Liver (tissue), 9 donors: Measurements from ENCODE around the gene MON2. TPM values are rescaled to one million over a fixed set of nuclear protein-coding genes. Genes with fewer than 3 reads are reported as not detected.

ENCODE experiments used
- DNase-seq: peaks from one replicate; pipeline ENCODE4 v3.0.0-alpha.2; 2017; ENCODE audit warnings: low spot score
- H3K27ac ChIP-seq, 2 donors: one replicate each; pipeline ENCODE4 v1.7.0; 2013; ENCODE audit warnings: inconsistent platforms in 2 of 2, low read length in 2 of 2, control low read depth in 1 of 2, low read depth in 1 of 2, mild to moderate bottlenecking in 1 of 2
- H3K27me3 ChIP-seq, 4 donors: one replicate each; pipeline versions ENCODE4 v1.6.1 to v1.7.0; 2013; ENCODE audit warnings: low read length in 3 of 4, inconsistent platforms in 1 of 4, mild to moderate bottlenecking in 1 of 4, moderate library complexity in 1 of 4; ENCODE audit not compliant: control insufficient read depth in 4 of 4, insufficient read depth in 4 of 4
- H3K36me3 ChIP-seq, 4 donors: one replicate each; pipeline versions ENCODE4 v1.6.1 to v1.7.0; 2013; ENCODE audit warnings: low read length in 3 of 4, mild to moderate bottlenecking in 3 of 4, low read depth in 1 of 4, moderate library complexity in 1 of 4; ENCODE audit not compliant: control insufficient read depth in 4 of 4, insufficient read depth in 3 of 4
- H3K4me1 ChIP-seq, 4 donors: one replicate each; pipeline versions ENCODE4 v1.6.1 to v1.7.0; 2013; ENCODE audit warnings: low read length in 3 of 4, mild to moderate bottlenecking in 3 of 4, moderate library complexity in 1 of 4; ENCODE audit not compliant: control insufficient read depth in 4 of 4, insufficient read depth in 4 of 4
- H3K4me3 ChIP-seq, 3 donors: one replicate each; pipeline versions ENCODE4 v1.6.1 to v1.7.0; 2013; ENCODE audit warnings: low read length in 3 of 3, control low read depth in 1 of 3, low read depth in 1 of 3, mild to moderate bottlenecking in 1 of 3
- H3K9ac ChIP-seq, 2 donors: one replicate each; pipeline ENCODE4 v1.7.0; 2013; ENCODE audit warnings: low read length in 2 of 2, mild to moderate bottlenecking in 2 of 2, moderate library complexity in 2 of 2, control low read depth in 1 of 2, low read depth in 1 of 2
- H3K9me3 ChIP-seq, 4 donors: one replicate each; pipeline versions ENCODE4 v1.6.1 to v1.7.0; 2013; ENCODE audit warnings: low read length in 3 of 4; ENCODE audit not compliant: control insufficient read depth in 4 of 4
- EGR1 ChIP-seq, 2 donors: IDR thresholded peaks; 2 replicates each; pipeline ENCODE4 v1.6.1; 2016 to 2018; ENCODE audit warnings: antibody characterized with exemption in 2 of 2, low read depth in 2 of 2
- FOXA1 ChIP-seq: IDR thresholded peaks from 2 replicates; pipeline ENCODE4 v1.6.1; 2016; ENCODE audit warnings: antibody characterized with exemption
- FOXA2 ChIP-seq: IDR thresholded peaks from 2 replicates; pipeline ENCODE4 v1.6.1; 2016; ENCODE audit warnings: antibody characterized with exemption
- GABPA ChIP-seq, 2 donors: IDR thresholded peaks in 1 of 2; conservative IDR thresholded peaks in 1 of 2; 2 replicates each; pipeline ENCODE4 v1.6.1; 2016; ENCODE audit warnings: antibody characterized with exemption in 2 of 2, mild to moderate bottlenecking in 1 of 2, moderate library complexity in 1 of 2
- HNF4A ChIP-seq, 2 donors: conservative IDR thresholded peaks; 2 replicates each; pipeline ENCODE4 v1.6.1; 2016; ENCODE audit warnings: antibody characterized with exemption in 2 of 2, mild to moderate bottlenecking in 2 of 2
- HNF4G ChIP-seq: IDR thresholded peaks from 2 replicates; pipeline ENCODE4 v1.6.1; 2016; ENCODE audit warnings: antibody characterized with exemption
- JUND ChIP-seq, 2 donors: IDR thresholded peaks; 2 replicates each; pipeline ENCODE4 v1.6.1; 2016; ENCODE audit warnings: antibody characterized with exemption in 2 of 2
- MAX ChIP-seq: IDR thresholded peaks from 2 replicates; pipeline ENCODE4 v1.6.1; 2016; ENCODE audit warnings: antibody characterized with exemption
- NR2F2 ChIP-seq: IDR thresholded peaks from 2 replicates; pipeline ENCODE4 v1.6.1; 2016; ENCODE audit warnings: antibody characterized with exemption
- RAD21 ChIP-seq, 2 donors: IDR thresholded peaks; 2 replicates each; pipeline ENCODE4 v1.6.1; 2016; ENCODE audit warnings: antibody characterized with exemption in 2 of 2, mild to moderate bottlenecking in 2 of 2
- SP1 ChIP-seq: IDR thresholded peaks from 2 replicates; pipeline ENCODE4 v1.6.1; 2018; ENCODE audit warnings: antibody characterized with exemption, mild to moderate bottlenecking
- TAF1 ChIP-seq: conservative IDR thresholded peaks from 2 replicates; pipeline ENCODE4 v1.6.1; 2016; ENCODE audit warnings: antibody characterized with exemption, mild to moderate bottlenecking
- YY1 ChIP-seq: IDR thresholded peaks from 2 replicates; pipeline ENCODE4 v1.6.1; 2016; ENCODE audit warnings: antibody characterized with exemption, mild to moderate bottlenecking
- ZBTB33 ChIP-seq: IDR thresholded peaks from 2 replicates; pipeline ENCODE4 v1.6.1; 2016; ENCODE audit warnings: antibody characterized with exemption
- WGBS: extraction: QIAGEN DNeasy Blood & Tissue Kit; methylation state at CpG from one replicate; pipeline ENCODE4 v1.1.7; 2013; 5-methylcytosine and 5-hydroxymethylcytosine counted together
- polyA plus RNA-seq, 2 donors: library from polyadenylated mRNA; stranded (reverse) in 1 of 2; unstranded in 1 of 2; fragments of 200-250 nt in 1 of 2; fragments of >200 nt in 1 of 2; fragmentation: Nextera tagmentation in 1 of 2; extraction: Ambion mirVana in 1 of 2; gene quantifications; one replicate each; pipeline versions ENCODE4 v1.2.1 to v1.2.3, GENCODE V29; 2013 to 2015
- total RNA-seq, 2 donors: library from RNA; depleted of rRNA; stranded (reverse); fragments of >200 nt; gene quantifications; one replicate each; pipeline ENCODE4 v1.2.3, GENCODE V29; 2014
- TF ChIP-seq, protein P1 (sequence below): IDR thresholded peaks from 2 replicates; pipeline ENCODE4 v1.6.1; 2016; ENCODE audit warnings: antibody characterized with exemption
- TF ChIP-seq, protein P2 (sequence below): fragments of 150-350 bp; IDR thresholded peaks from 2 replicates; pipeline ENCODE4 v1.5.1; 2017; ENCODE audit warnings: improper control_type of control experiment, low read depth, low read length; ENCODE audit not compliant: missing input control
- donor health status: healthy.
- donor health status: healthy.
- donor health status: healthy.
- donor health status: healthy.
- donor health status: healthy.

MON2 gene
- total and polyA plus RNA-seq, 4 donors = 7.5 to 69.9 (median 25.8) TPM

- no peak for TF ChIP-seq FOXA2
- TF ChIP-seq RAD21 (IDR thresholded peaks at IDR 0.05) = no peak
- TF ChIP-seq FOXA1 = no peak
- TF ChIP-seq SP1 = no peak
- TF ChIP-seq NR2F2 = no peak
- TF ChIP-seq, protein P1, sequence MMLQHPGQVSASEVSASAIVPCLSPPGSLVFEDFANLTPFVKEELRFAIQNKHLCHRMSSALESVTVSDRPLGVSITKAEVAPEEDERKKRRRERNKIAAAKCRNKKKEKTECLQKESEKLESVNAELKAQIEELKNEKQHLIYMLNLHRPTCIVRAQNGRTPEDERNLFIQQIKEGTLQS = no peak
- TF ChIP-seq JUND (IDR thresholded peaks at IDR 0.05) = no peak
- TF ChIP-seq ZBTB33 = no peak
Measured at GRCh38 chr12:62599854-62600437, 133.3 kb downstream of the MON2 start (continued).

- no peak for DNase-seq
- Histone ChIP-seq H3K9ac (peak overlapping the region; percentile 91 to 93), H3K9me3 (no peaks in the 10 kb centered on the region), H3K27me3 (no peaks in the 10 kb centered on the region), H3K4me1 (peaks cover 0 to 12% (median 6%) of the 10 kb centered on the region in 4 donors), H3K27ac (peak overlapping the region; percentile 100), H3K4me3 (peak overlapping the region in 2 of 3 donors; percentile 71 to 90), H3K36me3 (no peaks in the 10 kb centered on the region)
- TF ChIP-seq, protein P2, sequence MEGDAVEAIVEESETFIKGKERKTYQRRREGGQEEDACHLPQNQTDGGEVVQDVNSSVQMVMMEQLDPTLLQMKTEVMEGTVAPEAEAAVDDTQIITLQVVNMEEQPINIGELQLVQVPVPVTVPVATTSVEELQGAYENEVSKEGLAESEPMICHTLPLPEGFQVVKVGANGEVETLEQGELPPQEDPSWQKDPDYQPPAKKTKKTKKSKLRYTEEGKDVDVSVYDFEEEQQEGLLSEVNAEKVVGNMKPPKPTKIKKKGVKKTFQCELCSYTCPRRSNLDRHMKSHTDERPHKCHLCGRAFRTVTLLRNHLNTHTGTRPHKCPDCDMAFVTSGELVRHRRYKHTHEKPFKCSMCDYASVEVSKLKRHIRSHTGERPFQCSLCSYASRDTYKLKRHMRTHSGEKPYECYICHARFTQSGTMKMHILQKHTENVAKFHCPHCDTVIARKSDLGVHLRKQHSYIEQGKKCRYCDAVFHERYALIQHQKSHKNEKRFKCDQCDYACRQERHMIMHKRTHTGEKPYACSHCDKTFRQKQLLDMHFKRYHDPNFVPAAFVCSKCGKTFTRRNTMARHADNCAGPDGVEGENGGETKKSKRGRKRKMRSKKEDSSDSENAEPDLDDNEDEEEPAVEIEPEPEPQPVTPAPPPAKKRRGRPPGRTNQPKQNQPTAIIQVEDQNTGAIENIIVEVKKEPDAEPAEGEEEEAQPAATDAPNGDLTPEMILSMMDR = no peak
- peak; percentile 26 to 52 for TF ChIP-seq HNF4A (conservative IDR thresholded peaks at IDR 0.05)
- 14% methylated on average over 2 of the region's 2 CpGs for WGBS
Measured at GRCh38 chr12:62601765-62602164, 135.1 kb downstream of the MON2 start.

DNA sequence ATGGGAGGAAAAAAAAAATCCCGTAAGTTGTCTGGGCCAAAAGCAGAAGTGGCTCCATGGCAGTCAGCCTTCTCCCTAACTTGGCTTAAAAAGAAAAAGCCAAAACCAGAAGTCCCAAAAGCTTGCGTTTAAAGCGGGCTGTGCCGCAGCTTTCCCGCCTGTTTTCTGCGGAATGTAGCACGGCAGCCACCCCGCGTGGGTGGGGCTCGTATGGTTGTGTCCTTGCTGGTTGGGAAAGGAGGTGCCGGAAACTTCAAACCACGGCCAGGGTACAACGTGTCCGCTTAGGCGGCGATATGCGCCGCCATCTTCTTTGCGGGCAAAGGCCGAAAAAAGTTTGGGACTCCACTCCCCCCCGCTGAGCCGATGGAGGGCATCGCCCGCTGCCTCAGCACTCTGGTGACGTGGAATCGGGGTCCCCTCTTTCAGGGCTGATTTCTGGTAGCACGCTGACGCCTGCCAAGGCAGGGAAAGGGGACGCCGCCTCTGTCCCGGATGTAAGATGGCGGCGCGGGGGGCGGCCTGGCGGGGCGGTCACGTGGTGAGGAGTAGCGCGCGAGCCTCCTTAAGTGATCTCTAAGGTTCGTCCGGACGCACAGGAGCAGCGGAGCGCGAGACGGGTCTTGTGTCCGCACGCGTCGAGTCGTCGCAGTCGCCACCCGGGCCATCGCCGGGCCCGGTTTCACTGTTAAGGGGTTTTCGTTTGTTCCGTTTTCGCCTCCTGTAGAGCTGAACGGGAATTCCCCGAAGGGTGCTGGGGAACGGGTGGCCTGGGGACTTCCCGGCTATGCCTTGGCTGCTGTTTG, 135.8 kb downstream of the MON2 start:
- no peaks in the 10 kb centered on the region for H3K27me3 ChIP-seq
- H3K36me3 ChIP-seq = no peaks in the 10 kb centered on the region
- under 1% methylated on average over 66 of the region's 66 CpGs for WGBS
- H3K27ac ChIP-seq = peak overlapping the region; percentile 100
- no peaks in the 10 kb centered on the region for H3K9me3 ChIP-seq
- H3K4me3 ChIP-seq = peak overlapping the region; percentile 71 to 96 (median 90)
- peak; percentile 86 for DNase-seq
- H3K9ac ChIP-seq = peak overlapping the region; percentile 91 to 93
- H3K4me1 ChIP-seq = peaks cover 0 to 12% (median 6%) of the 10 kb centered on the region in 4 donors
- TF ChIP-seq HNF4G (no peak), NR2F2 (no peak), YY1 (peak; percentile 99), GABPA (IDR thresholded peaks at IDR 0.05 in 1 of 2, conservative IDR thresholded peaks at IDR 0.05 in 1 of 2) (peak in 1 of 2 donors; percentile 35), HNF4A (conservative IDR thresholded peaks at IDR 0.05) (peak in 1 of 2 donors; percentile 49), TAF1 (peak; percentile 41), JUND (IDR thresholded peaks at IDR 0.05) (peak in 1 of 2 donors; percentile 23), FOXA2 (no peak), EGR1 (IDR thresholded peaks at IDR 0.05; ENCODE audit: low read depth in 2 of 2) (peak; percentile 62 to 82), MAX (peak; percentile 75), ZBTB33 (no peak)
- TF ChIP-seq, protein P2 = no peak
- TF ChIP-seq, protein P1 = no peak
